ENCODE measurements around the gene AURKAIP1.

AURKAIP1 gene

DNA sequence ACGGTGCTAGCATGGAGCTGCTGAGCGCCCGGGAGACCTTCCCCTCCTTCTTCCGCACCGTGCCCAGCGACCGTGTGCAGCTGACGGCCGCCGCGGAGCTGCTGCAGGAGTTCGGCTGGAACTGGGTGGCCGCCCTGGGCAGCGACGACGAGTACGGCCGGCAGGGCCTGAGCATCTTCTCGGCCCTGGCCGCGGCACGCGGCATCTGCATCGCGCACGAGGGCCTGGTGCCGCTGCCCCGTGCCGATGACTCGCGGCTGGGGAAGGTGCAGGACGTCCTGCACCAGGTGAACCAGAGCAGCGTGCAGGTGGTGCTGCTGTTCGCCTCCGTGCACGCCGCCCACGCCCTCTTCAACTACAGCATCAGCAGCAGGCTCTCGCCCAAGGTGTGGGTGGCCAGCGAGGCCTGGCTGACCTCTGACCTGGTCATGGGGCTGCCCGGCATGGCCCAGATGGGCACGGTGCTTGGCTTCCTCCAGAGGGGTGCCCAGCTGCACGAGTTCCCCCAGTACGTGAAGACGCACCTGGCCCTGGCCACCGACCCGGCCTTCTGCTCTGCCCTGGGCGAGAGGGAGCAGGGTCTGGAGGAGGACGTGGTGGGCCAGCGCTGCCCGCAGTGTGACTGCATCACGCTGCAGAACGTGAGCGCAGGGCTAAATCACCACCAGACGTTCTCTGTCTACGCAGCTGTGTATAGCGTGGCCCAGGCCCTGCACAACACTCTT, 42.8 kb downstream of the AURKAIP1 start:
- DNase-seq (ENCODE audit: low read depth) = no peak

DNA sequence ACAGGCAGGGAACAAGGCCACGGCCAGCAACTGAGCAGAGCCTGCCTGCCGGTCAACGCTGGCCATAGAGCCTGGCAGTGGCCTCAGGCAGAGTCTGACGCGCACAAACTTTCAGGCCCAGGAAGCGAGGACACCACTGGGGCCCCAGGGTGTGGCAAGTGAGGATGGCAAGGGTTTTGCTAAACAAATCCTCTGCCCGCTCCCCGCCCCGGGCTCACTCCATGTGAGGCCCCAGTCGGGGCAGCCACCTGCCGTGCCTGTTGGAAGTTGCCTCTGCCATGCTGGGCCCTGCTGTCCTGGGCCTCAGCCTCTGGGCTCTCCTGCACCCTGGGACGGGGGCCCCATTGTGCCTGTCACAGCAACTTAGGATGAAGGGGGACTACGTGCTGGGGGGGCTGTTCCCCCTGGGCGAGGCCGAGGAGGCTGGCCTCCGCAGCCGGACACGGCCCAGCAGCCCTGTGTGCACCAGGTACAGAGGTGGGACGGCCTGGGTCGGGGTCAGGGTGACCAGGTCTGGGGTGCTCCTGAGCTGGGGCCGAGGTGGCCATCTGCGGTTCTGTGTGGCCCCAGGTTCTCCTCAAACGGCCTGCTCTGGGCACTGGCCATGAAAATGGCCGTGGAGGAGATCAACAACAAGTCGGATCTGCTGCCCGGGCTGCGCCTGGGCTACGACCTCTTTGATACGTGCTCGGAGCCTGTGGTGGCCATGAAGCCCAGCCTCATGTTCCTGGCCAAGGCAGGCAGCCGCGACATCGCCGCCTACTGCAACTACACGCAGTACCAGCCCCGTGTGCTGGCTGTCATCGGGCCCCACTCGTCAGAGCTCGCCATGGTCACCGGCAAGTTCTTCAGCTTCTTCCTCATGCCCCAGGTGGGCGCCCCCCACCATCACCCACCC, 43.7 kb downstream of the AURKAIP1 start, which contains the start of gene TAS1R3:
TAS1R3 (plus strand) TSS at position 213 of the 898 bp plus-strand sequence; CDS start at position 279, 66 bp downstream.
- no peak for DNase-seq (ENCODE audit: low read depth)

DNA sequence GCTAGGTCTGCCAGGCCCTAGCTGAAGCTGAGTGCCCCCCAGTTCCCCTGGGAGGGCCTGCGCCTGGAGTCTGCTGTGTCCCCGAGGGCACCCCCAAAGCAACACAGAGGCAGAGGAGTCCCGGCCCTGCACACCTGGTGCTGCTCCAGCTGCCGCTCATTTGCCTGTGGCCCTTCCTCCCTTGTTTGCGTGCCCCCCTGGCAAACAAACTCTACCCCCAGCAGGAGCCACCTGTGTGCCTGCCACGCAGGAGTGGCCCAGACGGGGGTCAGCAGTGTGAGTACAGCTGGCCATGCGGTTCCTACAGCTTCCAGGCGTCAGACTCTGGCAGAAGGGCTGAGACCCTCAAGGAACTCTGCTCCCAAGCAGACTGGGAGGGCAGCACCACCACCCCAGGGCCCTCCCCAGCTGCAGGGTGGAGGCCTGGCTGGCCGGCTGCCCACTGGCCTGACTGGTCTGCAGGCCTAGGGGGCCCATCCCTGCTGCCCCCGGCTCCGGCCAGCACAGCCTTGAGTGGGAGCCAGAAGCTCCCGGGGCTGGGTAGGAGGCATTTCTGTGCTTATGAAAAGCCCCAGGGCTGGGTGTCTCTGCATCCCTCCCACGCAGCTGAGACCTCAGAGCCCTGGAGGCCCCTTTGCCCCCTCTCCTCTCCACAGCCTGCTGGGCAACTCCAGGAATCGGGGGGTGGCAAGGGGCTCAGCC, 44.5 kb downstream of the AURKAIP1 start:
- no peak for DNase-seq (ENCODE audit: low read depth)

DNA sequence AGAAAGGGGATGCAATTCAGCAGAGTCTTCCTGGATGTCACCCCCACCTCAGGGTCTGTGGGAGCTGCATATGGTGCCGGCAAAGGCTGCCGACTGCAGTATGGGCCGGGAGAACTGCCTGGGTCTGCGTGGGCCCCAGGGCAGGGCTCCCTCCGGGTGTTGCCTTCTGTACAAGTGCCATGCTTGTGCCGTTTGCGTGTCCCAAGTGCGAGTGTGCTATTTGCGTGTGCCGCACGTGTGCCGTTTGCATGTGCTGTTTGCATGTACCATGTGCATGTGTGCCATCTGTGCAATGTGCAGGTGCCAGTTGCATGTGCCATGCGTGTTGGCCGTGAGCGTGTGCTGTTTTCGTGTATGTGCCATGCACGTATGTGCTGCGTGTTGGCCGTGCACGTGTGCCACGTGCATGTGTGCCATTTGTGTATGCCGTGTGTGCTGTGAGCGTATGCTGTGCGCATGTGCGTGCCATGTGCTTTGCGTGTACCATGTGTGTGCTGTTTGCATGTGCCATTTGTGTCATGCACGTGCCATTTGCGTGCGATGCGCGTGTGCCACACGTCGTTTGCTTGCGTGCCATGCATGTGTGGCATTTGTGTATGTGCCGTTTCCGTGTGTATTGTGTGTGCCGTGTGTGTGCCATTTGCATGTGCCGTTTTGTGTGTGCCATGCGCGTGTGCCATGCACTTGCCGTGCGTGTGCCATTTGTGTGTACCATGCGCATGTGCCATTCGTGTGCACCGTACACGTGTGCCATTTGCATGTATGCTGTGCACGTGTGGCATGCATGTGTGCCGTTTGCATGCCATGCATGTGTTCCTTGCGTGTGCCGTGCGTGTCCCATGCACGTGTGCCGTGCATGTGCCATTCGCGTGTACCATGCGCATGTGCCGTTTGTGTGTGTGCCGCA, 45.5 kb downstream of the AURKAIP1 start:
- DNase-seq (ENCODE audit: low read depth) = no peak

DNA sequence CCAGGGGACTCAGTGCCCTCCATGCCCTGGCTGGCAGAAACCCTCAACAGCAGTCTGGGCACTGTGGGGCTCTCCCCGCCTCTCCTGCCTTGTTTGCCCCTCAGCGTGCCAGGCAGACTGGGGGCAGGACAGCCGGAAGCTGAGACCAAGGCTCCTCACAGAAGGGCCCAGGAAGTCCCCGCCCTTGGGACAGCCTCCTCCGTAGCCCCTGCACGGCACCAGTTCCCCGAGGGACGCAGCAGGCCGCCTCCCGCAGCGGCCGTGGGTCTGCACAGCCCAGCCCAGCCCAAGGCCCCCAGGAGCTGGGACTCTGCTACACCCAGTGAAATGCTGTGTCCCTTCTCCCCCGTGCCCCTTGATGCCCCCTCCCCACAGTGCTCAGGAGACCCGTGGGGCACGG, 46.8 kb downstream of the AURKAIP1 start:
- no peak for DNase-seq (ENCODE audit: low read depth)

DNA sequence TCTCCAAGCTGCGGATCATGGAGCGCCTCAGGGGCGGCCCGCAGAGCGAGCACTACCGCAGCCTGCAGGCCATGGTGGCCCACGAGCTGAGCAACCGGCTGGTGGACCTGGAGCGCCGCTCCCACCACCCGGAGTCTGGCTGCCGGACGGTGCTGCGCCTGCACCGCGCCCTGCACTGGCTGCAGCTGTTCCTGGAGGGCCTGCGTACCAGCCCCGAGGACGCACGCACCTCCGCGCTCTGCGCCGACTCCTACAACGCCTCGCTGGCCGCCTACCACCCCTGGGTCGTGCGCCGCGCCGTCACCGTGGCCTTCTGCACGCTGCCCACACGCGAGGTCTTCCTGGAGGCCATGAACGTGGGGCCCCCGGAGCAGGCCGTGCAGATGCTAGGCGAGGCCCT, 47.7 kb downstream of the AURKAIP1 start:
- DNase-seq (ENCODE audit: low read depth) = no peak

DNA sequence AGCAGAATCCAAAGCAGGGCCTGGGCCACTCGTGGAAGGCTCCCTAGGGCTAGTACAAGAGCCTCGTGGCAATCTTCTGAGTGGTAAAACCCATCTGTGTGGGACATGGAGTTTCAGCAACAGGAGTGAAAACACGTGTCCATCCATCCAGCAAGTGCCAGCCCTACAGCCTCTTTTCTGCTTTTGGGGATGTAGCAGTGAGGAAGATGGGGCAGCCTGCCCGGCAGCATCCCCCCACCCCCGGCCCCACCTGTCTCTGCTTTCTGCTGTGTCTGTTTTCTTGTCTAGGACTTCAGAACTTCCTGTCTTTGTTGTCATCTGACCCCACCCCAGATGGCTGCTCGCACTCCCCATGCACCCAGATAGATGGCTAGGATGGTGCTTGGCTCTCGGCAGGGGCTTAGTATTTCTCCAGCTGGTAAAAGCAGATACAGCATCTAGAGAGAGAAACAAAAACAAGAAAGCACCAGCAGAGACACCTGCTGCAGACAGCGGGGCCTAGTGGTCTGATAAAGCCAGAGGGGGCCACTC, 48.9 kb downstream of the AURKAIP1 start:
- no peak for DNase-seq (ENCODE audit: low read depth)

DNA sequence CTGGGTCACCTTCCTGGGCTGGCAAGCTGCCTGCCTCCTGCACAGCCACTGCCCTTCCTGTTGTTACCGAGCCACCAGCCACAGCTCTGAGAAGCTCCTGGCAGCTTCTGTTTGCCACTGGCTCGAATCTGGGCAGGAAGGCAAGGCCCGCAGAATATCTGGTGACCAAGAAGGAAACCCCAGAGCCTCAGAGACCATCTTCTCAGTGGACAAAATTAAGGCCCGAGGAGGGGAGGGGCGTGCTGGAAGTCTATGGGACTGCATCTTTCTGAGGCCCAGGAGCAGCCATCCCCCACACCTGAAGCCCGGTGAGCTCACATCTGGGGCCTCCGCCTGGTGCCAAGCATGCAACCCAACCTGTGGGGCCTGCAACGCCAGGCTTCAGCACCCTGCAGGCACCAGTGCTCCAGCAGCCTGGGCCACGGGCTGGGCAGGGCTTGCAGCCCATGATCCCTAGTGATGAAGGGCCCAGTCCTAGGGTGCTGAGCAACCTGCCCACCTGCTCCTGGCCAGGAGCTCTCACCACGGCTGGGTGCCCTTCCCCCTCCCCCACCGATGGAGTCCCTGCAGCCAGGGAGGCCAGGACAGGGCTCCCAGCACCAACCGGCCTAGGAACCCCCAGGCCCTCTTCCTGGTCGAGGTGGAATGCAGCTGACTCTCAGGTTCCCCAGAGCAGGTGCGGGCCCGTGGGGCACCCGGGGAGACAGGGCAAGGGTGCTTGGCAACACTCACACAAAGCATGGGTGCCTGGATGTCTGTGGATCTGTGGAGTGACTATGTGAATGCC, 49.5 kb downstream of the AURKAIP1 start:
- DNase-seq (ENCODE audit: low read depth) = no peak

DNA sequence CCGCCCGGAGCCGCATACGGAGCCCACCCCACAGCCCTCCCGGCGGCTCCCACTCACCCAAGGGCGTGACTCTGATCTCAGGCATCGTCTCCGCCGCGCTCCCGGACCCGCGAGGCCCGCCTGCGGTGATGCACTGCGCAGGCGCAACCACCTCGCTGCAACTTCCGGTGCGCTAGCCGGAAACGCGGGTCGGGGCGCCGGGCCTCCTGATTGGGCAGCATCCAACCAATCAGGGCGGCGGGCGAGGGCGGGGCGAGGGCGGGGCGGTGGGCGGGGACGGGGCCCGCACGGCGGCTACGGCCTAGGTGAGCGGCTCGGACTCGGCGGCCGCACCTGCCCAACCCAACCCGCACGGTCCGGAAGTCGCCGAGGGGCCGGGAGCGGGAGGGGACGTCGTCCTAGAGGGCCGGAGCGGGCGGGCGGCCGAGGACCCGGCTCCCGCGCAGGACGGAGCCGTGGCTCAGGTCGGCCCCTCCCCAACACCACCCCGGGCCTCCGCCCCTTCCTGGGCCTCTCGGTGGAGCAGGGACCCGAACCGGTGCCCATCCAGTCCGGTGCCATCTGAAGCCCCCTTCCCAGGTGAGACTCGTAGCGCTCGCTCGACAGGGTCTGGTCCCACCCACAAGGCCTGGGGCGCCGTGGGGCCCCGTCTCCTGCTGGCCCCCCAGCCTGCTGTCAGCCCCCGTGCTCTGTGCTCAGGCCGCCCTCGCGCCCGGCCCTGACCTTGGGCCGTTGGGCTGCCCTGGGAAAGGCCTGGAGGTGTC, 50.3 kb downstream of the AURKAIP1 start, which contains the start of the genes CPTP and INTS11:
CPTP (plus strand) TSS at position 279 of the 764 bp plus-strand sequence. CDS start 2,109 bp downstream, outside the sequence.
INTS11 (minus strand) TSS at position 137 of the 764 bp plus-strand sequence; CDS start at position 85, 52 bp downstream.
- peak; percentile 94 for DNase-seq (ENCODE audit: low read depth)

DNA sequence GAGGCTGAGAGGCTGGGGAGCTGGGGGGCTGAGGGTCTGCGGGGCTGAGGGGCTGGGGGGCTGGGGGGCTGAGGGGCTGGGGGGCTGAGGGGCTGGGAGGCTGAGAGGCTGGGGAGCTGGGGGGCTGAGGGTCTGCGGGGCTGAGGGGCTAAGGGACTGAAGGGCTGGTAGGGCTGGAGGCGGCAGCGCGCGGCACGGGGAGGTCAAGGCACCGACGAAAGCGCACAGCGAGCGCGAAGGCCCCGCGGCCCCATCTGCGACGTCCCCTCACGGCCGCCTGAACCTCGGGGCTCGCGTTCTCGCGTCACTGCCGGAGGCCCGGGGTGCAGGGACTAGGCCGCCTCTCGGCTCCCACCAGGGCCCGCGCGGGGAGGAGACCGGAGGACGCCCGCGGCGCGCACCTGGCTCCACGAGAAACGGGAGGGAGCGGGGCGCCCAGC, 50.9 kb downstream of the AURKAIP1 start:
- DNase-seq (ENCODE audit: low read depth) = no peak
